ENCODE measurements around the gene ADAMTS17. TPM values are rescaled to one million over a fixed set of nuclear protein-coding genes. Genes with fewer than 3 reads are reported as not detected.

The ADAMTS17 gene
- total RNA-seq, 1 donor from 2014 or later = 6.2 TPM

DNA sequence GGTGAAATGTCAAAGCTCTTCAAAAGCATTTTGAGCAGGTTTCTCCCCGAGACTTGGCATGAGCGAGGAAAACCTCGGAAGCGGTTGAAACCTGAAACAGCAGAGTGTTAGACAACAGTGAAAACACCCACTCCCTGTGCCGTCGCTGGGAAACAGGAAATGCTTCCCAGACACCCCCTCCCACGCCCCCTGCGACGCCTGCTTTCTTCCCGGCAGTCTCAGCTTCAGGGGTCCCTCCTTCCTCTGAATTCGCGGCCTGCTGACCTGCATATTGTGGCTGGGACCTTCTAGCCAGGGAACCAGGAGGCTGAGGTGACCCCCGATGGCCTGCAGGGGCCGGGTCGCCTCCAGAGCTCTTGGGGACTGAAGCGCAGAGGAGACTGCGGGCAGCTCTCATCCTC lies 357.9 kb downstream of the ADAMTS17 start:
- DNase-seq = no peak
- intact Hi-C loops (cut with DNase I) = no loop called here
- ATAC-seq = no peak
- H3K36me3 ChIP-seq = no peaks in the 10 kb centered on the region
- no peaks in the 10 kb centered on the region for H3K9me3 ChIP-seq
- TF ChIP-seq, protein P1, sequence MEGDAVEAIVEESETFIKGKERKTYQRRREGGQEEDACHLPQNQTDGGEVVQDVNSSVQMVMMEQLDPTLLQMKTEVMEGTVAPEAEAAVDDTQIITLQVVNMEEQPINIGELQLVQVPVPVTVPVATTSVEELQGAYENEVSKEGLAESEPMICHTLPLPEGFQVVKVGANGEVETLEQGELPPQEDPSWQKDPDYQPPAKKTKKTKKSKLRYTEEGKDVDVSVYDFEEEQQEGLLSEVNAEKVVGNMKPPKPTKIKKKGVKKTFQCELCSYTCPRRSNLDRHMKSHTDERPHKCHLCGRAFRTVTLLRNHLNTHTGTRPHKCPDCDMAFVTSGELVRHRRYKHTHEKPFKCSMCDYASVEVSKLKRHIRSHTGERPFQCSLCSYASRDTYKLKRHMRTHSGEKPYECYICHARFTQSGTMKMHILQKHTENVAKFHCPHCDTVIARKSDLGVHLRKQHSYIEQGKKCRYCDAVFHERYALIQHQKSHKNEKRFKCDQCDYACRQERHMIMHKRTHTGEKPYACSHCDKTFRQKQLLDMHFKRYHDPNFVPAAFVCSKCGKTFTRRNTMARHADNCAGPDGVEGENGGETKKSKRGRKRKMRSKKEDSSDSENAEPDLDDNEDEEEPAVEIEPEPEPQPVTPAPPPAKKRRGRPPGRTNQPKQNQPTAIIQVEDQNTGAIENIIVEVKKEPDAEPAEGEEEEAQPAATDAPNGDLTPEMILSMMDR (IDR thresholded peaks at IDR 0.05) = no peak
- H3K4me1 ChIP-seq = no peaks in the 10 kb centered on the region
- H3K27ac ChIP-seq = peak overlapping the region; percentile 47
- no peak overlapping the region for H3K4me3 ChIP-seq
- no peaks in the 10 kb centered on the region for H3K27me3 ChIP-seq

GRCh38 chr15:99983171-99983885 lies 358.4 kb downstream of the ADAMTS17 start:
- Histone ChIP-seq H3K9me3 (no peaks in the 10 kb centered on the region), H3K36me3 (no peaks in the 10 kb centered on the region), H3K27me3 (no peaks in the 10 kb centered on the region), H3K4me3 (no peak overlapping the region), H3K4me1 (no peaks in the 10 kb centered on the region), H3K27ac (peak overlapping the region; percentile 47)
- TF ChIP-seq, protein P1 (IDR thresholded peaks at IDR 0.05) = no peak
- intact Hi-C loops (cut with DNase I) = no loop called here
- ATAC-seq (peak; percentile 18), DNase-seq (no peak)

DNA sequence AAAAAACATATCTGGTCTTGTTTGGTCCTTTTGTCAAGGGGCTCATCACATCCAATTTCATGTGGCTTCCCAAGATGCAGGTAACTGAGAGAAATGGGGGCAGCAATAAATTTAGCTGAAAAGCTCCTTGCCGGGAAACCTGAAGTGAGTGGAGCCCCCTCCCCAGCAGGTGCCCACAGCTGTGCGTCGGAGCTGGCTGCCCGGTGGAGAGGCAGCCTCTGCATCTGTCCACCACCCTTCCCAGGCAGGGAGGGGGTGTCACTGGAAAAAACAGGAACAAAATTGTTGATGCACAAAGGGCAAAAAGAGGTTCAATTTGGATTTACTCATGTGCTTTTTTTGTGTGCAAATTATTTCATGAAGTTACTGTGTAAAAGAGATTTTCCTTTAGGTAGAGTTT lies 359.1 kb downstream of the ADAMTS17 start:
- TF ChIP-seq, protein P1 (IDR thresholded peaks at IDR 0.05) = no peak
- no peak overlapping the region for H3K4me3 ChIP-seq
- no peaks in the 10 kb centered on the region for H3K4me1 ChIP-seq
- H3K9me3 ChIP-seq = no peaks in the 10 kb centered on the region
- intact Hi-C loops (cut with DNase I) = no loop called here
- no peaks in the 10 kb centered on the region for H3K27me3 ChIP-seq
- H3K27ac ChIP-seq = no peak overlapping the region
- no peak for ATAC-seq
- H3K36me3 ChIP-seq = no peaks in the 10 kb centered on the region
- DNase-seq = no peak

DNA sequence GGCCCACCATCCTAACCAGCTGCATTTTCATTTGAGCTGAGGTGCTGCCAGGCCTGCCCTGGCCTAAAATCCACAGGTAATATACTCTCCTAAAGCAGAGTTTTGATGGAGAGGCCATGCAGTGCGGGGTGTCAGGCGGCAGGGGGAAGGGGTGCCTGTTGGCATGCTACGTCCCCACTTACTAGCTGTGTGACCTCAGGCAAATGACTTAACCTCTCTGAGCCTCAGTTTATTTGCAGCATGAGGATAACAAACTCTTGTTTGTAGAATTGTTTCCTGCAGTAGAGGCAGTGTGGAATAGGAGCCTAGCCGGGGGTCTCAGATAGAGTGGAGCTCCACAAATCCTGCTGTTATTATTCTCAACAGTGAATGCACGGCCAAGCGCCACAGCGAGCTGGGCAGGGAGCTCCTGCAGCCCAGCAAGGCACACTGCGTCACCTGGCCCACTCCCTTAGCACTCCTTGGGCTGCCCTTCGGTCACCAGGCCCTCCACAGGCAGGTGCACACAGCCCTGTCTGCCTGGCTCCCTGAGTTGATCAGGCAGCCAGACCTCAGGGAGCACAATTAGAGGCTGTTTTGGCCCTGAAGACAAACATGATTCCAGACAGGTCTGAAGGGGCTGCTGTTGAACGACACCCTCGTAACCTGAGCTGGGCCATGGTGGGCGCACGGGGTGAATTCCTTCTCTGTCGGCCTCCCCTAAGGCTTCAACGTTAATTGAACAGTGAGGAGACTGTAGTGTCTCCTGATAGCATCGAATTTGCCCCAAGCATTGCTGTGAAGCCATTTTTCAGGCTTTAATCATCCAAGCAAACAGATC lies 359.7 kb downstream of the ADAMTS17 start:
- Histone ChIP-seq H3K9me3 (no peaks in the 10 kb centered on the region), H3K27ac (no peak overlapping the region), H3K4me3 (no peak overlapping the region), H3K27me3 (no peaks in the 10 kb centered on the region), H3K36me3 (no peaks in the 10 kb centered on the region), H3K4me1 (no peaks in the 10 kb centered on the region)
- DNase-seq = no peak
- ATAC-seq = no peak
- TF ChIP-seq, protein P1 (IDR thresholded peaks at IDR 0.05) = no peak
- intact Hi-C loops (cut with DNase I) = no loop called here

DNA sequence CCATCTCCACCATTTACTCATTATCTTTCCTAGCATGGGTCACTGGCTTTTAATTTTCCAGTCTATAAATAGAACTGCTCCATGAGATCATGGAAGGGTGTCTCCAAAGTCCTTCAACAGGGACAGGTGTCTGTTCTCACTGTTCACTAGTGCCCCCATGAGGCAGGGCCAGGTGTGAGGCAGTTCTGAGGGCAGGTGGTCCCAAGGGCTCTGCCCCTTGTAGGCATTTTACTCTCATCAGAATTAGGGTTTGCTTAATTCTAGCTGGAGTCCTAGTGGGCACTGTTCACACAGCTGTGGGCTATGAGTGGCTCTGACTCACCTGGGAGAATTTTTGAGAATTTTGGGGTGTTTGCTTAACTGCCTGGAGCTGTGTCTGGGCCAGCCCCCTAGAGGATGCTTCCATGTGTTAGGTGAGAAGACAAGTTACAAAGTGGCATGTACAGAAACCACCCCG lies 360.6 kb downstream of the ADAMTS17 start:
- H3K4me1 ChIP-seq = no peaks in the 10 kb centered on the region
- no peak overlapping the region for H3K4me3 ChIP-seq
- H3K9me3 ChIP-seq = no peaks in the 10 kb centered on the region
- no peaks in the 10 kb centered on the region for H3K27me3 ChIP-seq
- no peaks in the 10 kb centered on the region for H3K36me3 ChIP-seq
- intact Hi-C loops (cut with DNase I) = no loop called here
- no peak for DNase-seq
- ATAC-seq = no peak
- H3K27ac ChIP-seq = no peak overlapping the region
- TF ChIP-seq, protein P1 (IDR thresholded peaks at IDR 0.05) = no peak
